Measurements from ENCODE around the gene MTMR6.

GRCh38 chr13:25335856-25336255 lies 48.6 kb upstream of the MTMR6 start:
- no peak for TF ChIP-seq CTCF (IDR thresholded peaks at IDR 0.05; ENCODE audit: borderline replicate concordance, extremely low read depth, low read length, poor library complexity, severe bottlenecking)
- no peak for TF ChIP-seq EZH2 (IDR thresholded peaks at IDR 0.05; ENCODE audit: borderline replicate concordance, low read depth, low read length, severe bottlenecking)

Data from DND-41 (cell line).